Measurements from ENCODE around the gene ABHD12B.

The ABHD12B gene

GRCh38 chr14:50859296-50859624 is 12.6 kb upstream of the ABHD12B start:
- no peak for DNase-seq (ENCODE audit: low read depth, low spot score)

GRCh38 chr14:50860478-50861086 is 11.3 kb upstream of the ABHD12B start:
- no peak overlapping the region for H3K4me3 ChIP-seq (ENCODE audit: insufficient read length, low read depth)
- H3K27me3 ChIP-seq (ENCODE audit: insufficient read depth, insufficient read length) = no peaks in the 10 kb centered on the region
- TF ChIP-seq YY1 (IDR thresholded peaks at IDR 0.05; ENCODE audit: insufficient read depth, insufficient read length) = no peak
- no peak for TF ChIP-seq ZNF274 (IDR thresholded peaks at IDR 0.05; ENCODE audit: low read depth, low read length)
- TF ChIP-seq SUZ12 (IDR thresholded peaks at IDR 0.05; ENCODE audit: extremely low read depth, insufficient read depth, insufficient read length) = no peak
- H3K36me3 ChIP-seq (ENCODE audit: insufficient read depth, insufficient read length, low read length) = no peaks in the 10 kb centered on the region
- no peaks in the 10 kb centered on the region for H3K9me3 ChIP-seq (ENCODE audit: insufficient read depth, low read length)
- DNase-seq (ENCODE audit: low read depth, low spot score) = peak; percentile 51
- no peak overlapping the region for H3K9ac ChIP-seq (ENCODE audit: insufficient read length, low read depth)
- peaks cover 4% of the 10 kb centered on the region for H3K4me1 ChIP-seq (ENCODE audit: insufficient read depth, insufficient read length)

More at GRCh38 chr14:50859296-50859624, 12.6 kb upstream of the ABHD12B start:
- Histone ChIP-seq H3K4me1 (ENCODE audit: insufficient read depth, insufficient read length) (peaks cover 4% of the 10 kb centered on the region), H3K27me3 (ENCODE audit: insufficient read depth, insufficient read length) (no peaks in the 10 kb centered on the region), H3K9ac (ENCODE audit: insufficient read length, low read depth) (no peak overlapping the region), H3K9me3 (ENCODE audit: insufficient read depth, low read length) (no peaks in the 10 kb centered on the region), H3K36me3 (ENCODE audit: insufficient read depth, insufficient read length, low read length) (no peaks in the 10 kb centered on the region), H3K4me3 (ENCODE audit: insufficient read length, low read depth) (no peak overlapping the region)
- TF ChIP-seq YY1 (IDR thresholded peaks at IDR 0.05; ENCODE audit: insufficient read depth, insufficient read length) (no peak), ZNF274 (IDR thresholded peaks at IDR 0.05; ENCODE audit: low read depth, low read length) (no peak), SUZ12 (IDR thresholded peaks at IDR 0.05; ENCODE audit: extremely low read depth, insufficient read depth, insufficient read length) (no peak)

GRCh38 chr14:50862036-50862570 is 9.8 kb upstream of the ABHD12B start:
- DNase-seq (ENCODE audit: low read depth, low spot score) = no peak
- no peaks in the 10 kb centered on the region for H3K36me3 ChIP-seq (ENCODE audit: insufficient read depth, insufficient read length, low read length)
- H3K27me3 ChIP-seq (ENCODE audit: insufficient read depth, insufficient read length) = no peaks in the 10 kb centered on the region
- no peaks in the 10 kb centered on the region for H3K9me3 ChIP-seq (ENCODE audit: insufficient read depth, low read length)
- peaks cover 4% of the 10 kb centered on the region for H3K4me1 ChIP-seq (ENCODE audit: insufficient read depth, insufficient read length)
- no peak overlapping the region for H3K4me3 ChIP-seq (ENCODE audit: insufficient read length, low read depth)
- TF ChIP-seq SUZ12 (IDR thresholded peaks at IDR 0.05; ENCODE audit: extremely low read depth, insufficient read depth, insufficient read length) (no peak), YY1 (IDR thresholded peaks at IDR 0.05; ENCODE audit: insufficient read depth, insufficient read length) (no peak), ZNF274 (IDR thresholded peaks at IDR 0.05; ENCODE audit: low read depth, low read length) (no peak)
- H3K9ac ChIP-seq (ENCODE audit: insufficient read length, low read depth) = no peak overlapping the region

GRCh38 chr14:50864237-50864636 is 7.6 kb upstream of the ABHD12B start:
- H3K4me3 ChIP-seq (ENCODE audit: insufficient read length, low read depth) = no peak overlapping the region
- H3K27me3 ChIP-seq (ENCODE audit: insufficient read depth, insufficient read length) = no peaks in the 10 kb centered on the region
- no peak overlapping the region for H3K9ac ChIP-seq (ENCODE audit: insufficient read length, low read depth)
- no peak for TF ChIP-seq ZNF274 (IDR thresholded peaks at IDR 0.05; ENCODE audit: low read depth, low read length)
- H3K9me3 ChIP-seq (ENCODE audit: insufficient read depth, low read length) = no peaks in the 10 kb centered on the region
- H3K4me1 ChIP-seq (ENCODE audit: insufficient read depth, insufficient read length) = peaks cover 4% of the 10 kb centered on the region
- no peak for DNase-seq (ENCODE audit: low read depth, low spot score)
- no peaks in the 10 kb centered on the region for H3K36me3 ChIP-seq (ENCODE audit: insufficient read depth, insufficient read length, low read length)

- H3K4me1 ChIP-seq (ENCODE audit: insufficient read depth, insufficient read length) = no peaks in the 10 kb centered on the region
- H3K9me3 ChIP-seq (ENCODE audit: insufficient read depth, low read length) = no peaks in the 10 kb centered on the region
- no peak overlapping the region for H3K4me3 ChIP-seq (ENCODE audit: insufficient read length, low read depth)
- DNase-seq (ENCODE audit: low read depth, low spot score) = no peak
- TF ChIP-seq SUZ12 (IDR thresholded peaks at IDR 0.05; ENCODE audit: extremely low read depth, insufficient read depth, insufficient read length) (no peak), ZNF274 (IDR thresholded peaks at IDR 0.05; ENCODE audit: low read depth, low read length) (no peak), YY1 (IDR thresholded peaks at IDR 0.05; ENCODE audit: insufficient read depth, insufficient read length) (no peak)
- H3K27me3 ChIP-seq (ENCODE audit: insufficient read depth, insufficient read length) = no peaks in the 10 kb centered on the region
- no peaks in the 10 kb centered on the region for H3K36me3 ChIP-seq (ENCODE audit: insufficient read depth, insufficient read length, low read length)
- H3K9ac ChIP-seq (ENCODE audit: insufficient read length, low read depth) = no peak overlapping the region
Measured at GRCh38 chr14:50864946-50865345, 6.9 kb upstream of the ABHD12B start.

- Histone ChIP-seq H3K9ac (ENCODE audit: insufficient read length, low read depth) (no peak overlapping the region), H3K36me3 (ENCODE audit: insufficient read depth, insufficient read length, low read length) (no peaks in the 10 kb centered on the region), H3K27me3 (ENCODE audit: insufficient read depth, insufficient read length) (no peaks in the 10 kb centered on the region), H3K4me3 (ENCODE audit: insufficient read length, low read depth) (no peak overlapping the region), H3K9me3 (ENCODE audit: insufficient read depth, low read length) (no peaks in the 10 kb centered on the region), H3K4me1 (ENCODE audit: insufficient read depth, insufficient read length) (no peaks in the 10 kb centered on the region)
- TF ChIP-seq YY1 (IDR thresholded peaks at IDR 0.05; ENCODE audit: insufficient read depth, insufficient read length) (no peak), SUZ12 (IDR thresholded peaks at IDR 0.05; ENCODE audit: extremely low read depth, insufficient read depth, insufficient read length) (no peak), ZNF274 (IDR thresholded peaks at IDR 0.05; ENCODE audit: low read depth, low read length) (no peak)
- DNase-seq (ENCODE audit: low read depth, low spot score) = no peak
Measured at GRCh38 chr14:50865391-50866076, 6.3 kb upstream of the ABHD12B start.

GRCh38 chr14:50871228-50871627 is 625 bp upstream of the ABHD12B start:
- Histone ChIP-seq H3K9ac (ENCODE audit: insufficient read length, low read depth) (no peak overlapping the region), H3K27me3 (ENCODE audit: insufficient read depth, insufficient read length) (peaks cover 31% of the 10 kb centered on the region), H3K36me3 (ENCODE audit: insufficient read depth, insufficient read length, low read length) (no peaks in the 10 kb centered on the region), H3K4me3 (ENCODE audit: insufficient read length, low read depth) (no peak overlapping the region), H3K9me3 (ENCODE audit: insufficient read depth, low read length) (no peaks in the 10 kb centered on the region), H3K4me1 (ENCODE audit: insufficient read depth, insufficient read length) (no peaks in the 10 kb centered on the region)
- no peak for TF ChIP-seq YY1 (IDR thresholded peaks at IDR 0.05; ENCODE audit: insufficient read depth, insufficient read length)
- TF ChIP-seq ZNF274 (IDR thresholded peaks at IDR 0.05; ENCODE audit: low read depth, low read length) = no peak
- no peak for TF ChIP-seq SUZ12 (IDR thresholded peaks at IDR 0.05; ENCODE audit: extremely low read depth, insufficient read depth, insufficient read length)
- DNase-seq (ENCODE audit: low read depth, low spot score) = no peak

All from NT2/D1 (cell line).